PC-3 (cell line): Measurements from ENCODE around the gene TMEFF2. TPM values are rescaled to one million over a fixed set of nuclear protein-coding genes. Genes with fewer than 3 reads are reported as not detected.

Experiments
- ATAC-seq: fragments of 200-7000 bp; cut with Tn5 transposase; 2 replicates; pipeline ENCODE4 v1.9.1; 2020; ENCODE audit warnings: mild to moderate bottlenecking, moderate library complexity
- BruUV-seq: library from RNA; stranded (reverse); fragments of 400-500 nt; replicated peaks from 2 replicates; lab custom pipeline; 2021; lab: Mats Ljungman, UMichigan
- CTCF ChIA-PET: fragments of 300-600 bp; sonication (Branson Sonifier 250); formaldehyde crosslinking; loops from one replicate; lab custom pipeline; 2022; ENCODE audit warnings: antibody characterized with exemption; lab: Charles Lee
- POLR2A ChIA-PET: fragments of 300-600 bp; sonication (Branson Sonifier 250); formaldehyde crosslinking; loops from one replicate; lab custom pipeline; 2022; ENCODE audit warnings: antibody characterized with exemption; ENCODE audit not compliant: unreplicated experiment; lab: Charles Lee
- DNase-seq: peaks from one replicate; pipeline ENCODE4 v3.0.0-alpha.2; 2015
- H2AFZ ChIP-seq: fragments of 300-600 bp; sonication (generic); 2 replicates; pipeline ENCODE4 v1.6.0; 2016; ENCODE audit warnings: antibody characterized with exemption, low read length
- H3F3A ChIP-seq: fragments of 300-600 bp; sonication (generic); one replicate; pipeline ENCODE4 v1.6.0; 2017; ENCODE audit warnings: antibody characterized with exemption, low read length, control low read depth, mild to moderate bottlenecking; ENCODE audit not compliant: unreplicated experiment
- H3K27ac ChIP-seq: fragments of 300-600 bp; sonication (generic); 2 replicates; pipeline ENCODE4 v1.5.1; 2016; ENCODE audit warnings: mild to moderate bottlenecking, low read length
- H3K27me3 ChIP-seq: fragments of 300-600 bp; sonication (generic); 2 replicates; pipeline ENCODE4 v1.6.1; 2016; ENCODE audit warnings: low read length, mixed read lengths
- H3K36me3 ChIP-seq: fragments of 300-600 bp; sonication (generic); 2 replicates; pipeline ENCODE4 v1.6.1; 2016; ENCODE audit warnings: low read depth, mixed run types, low read length, mixed read lengths
- H3K4me1 ChIP-seq: fragments of 300-600 bp; sonication (generic); 2 replicates; pipeline ENCODE4 v1.5.1; 2016; ENCODE audit warnings: low read length; ENCODE audit not compliant: insufficient read depth
- H3K4me2 ChIP-seq: fragments of 300-600 bp; sonication (generic); 2 replicates; pipeline ENCODE4 v1.6.0; 2016; ENCODE audit warnings: low read length
- H3K4me3 ChIP-seq: fragments of 300-600 bp; sonication (generic); 2 replicates; pipeline ENCODE4 v1.5.1; 2016; ENCODE audit warnings: mild to moderate bottlenecking, low read length, mixed read lengths
- H3K79me2 ChIP-seq: fragments of 300-600 bp; sonication (generic); 2 replicates; pipeline ENCODE4 v1.6.1; 2017; ENCODE audit warnings: low read length, mixed read lengths
- H3K9ac ChIP-seq: fragments of 300-600 bp; sonication (generic); 2 replicates; pipeline ENCODE4 v1.6.0; 2016; ENCODE audit warnings: mild to moderate bottlenecking, low read length
- H3K9me2 ChIP-seq: fragments of 300-600 bp; sonication (generic); replicated peaks from 2 replicates; pipeline ENCODE4 v1.6.1; 2016; ENCODE audit warnings: mixed run types, low read length, mixed read lengths
- H3K9me3 ChIP-seq: fragments of 300-600 bp; sonication (generic); 2 replicates; pipeline ENCODE4 v1.6.1; 2016; ENCODE audit warnings: low read length, mixed read lengths
- H4K20me1 ChIP-seq: fragments of 300-600 bp; sonication (generic); 2 replicates; pipeline ENCODE4 v1.6.1; 2016; ENCODE audit warnings: low read length, mixed read lengths
- CTCF ChIP-seq: fragments of 300-600 bp; sonication (generic); conservative IDR thresholded peaks from 2 replicates; pipeline ENCODE4 v1.5.1; 2017; ENCODE audit warnings: antibody characterized with exemption, low read depth, mild to moderate bottlenecking, low read length
- EZH2 ChIP-seq: fragments of 300-600 bp; sonication (generic); IDR thresholded peaks from one replicate; pipeline ENCODE4 v1.6.1; 2017; ENCODE audit warnings: antibody characterized with exemption, mild to moderate bottlenecking, low read length; ENCODE audit not compliant: unreplicated experiment
- EZH2phosphoT487 ChIP-seq: fragments of 300-600 bp; sonication (generic); IDR thresholded peaks from 2 replicates; pipeline ENCODE4 v1.6.1; 2018; ENCODE audit warnings: mild to moderate bottlenecking, antibody characterized with exemption, low read length, borderline replicate concordance
- intact Hi-C: fragments of 100-400 bp; cut with micrococcal nuclease; formaldehyde crosslinking; loops from 2 replicates; pipeline ENCODE4 v1.9.0; 2023
- total RNA-seq: library from RNA; depleted of rRNA; stranded (reverse); fragments of >200 nt; gene quantifications from 2 replicates; pipeline ENCODE4 v1.2.3, GENCODE V29; 2014

TMEFF2 gene
- total RNA-seq, 1 experiment from 2014 or later, result not detected

- H3F3A ChIP-seq, result no peaks in the 10 kb centered on the region
- ChIA-PET CTCF (interaction anchor here (0.6 to 2.3 kb wide), 11 partner anchors 74 to 607 kb away, joined by 3 to 74 read pairs (median 3); no protein-coding TSS in a partner anchor), POLR2A (no interaction called here)
- no TSS peak for BruUV-seq
- H3K9me2 ChIP-seq, result no peaks in the 10 kb centered on the region
- H4K20me1 ChIP-seq, result no peaks in the 10 kb centered on the region
- TF ChIP-seq EZH2 (no peak), CTCF (no peak), EZH2phosphoT487 (no peak)
- ATAC-seq, result no peak
- H2AFZ ChIP-seq, result no peak overlapping the region
- intact Hi-C loops, result loop anchor here (1.0 to 2.0 kb wide), 3 partner anchors 292 to 607 kb away; no protein-coding TSS in a partner anchor
- DNase-seq, result no peak
- no peak overlapping the region for H3K9ac ChIP-seq
- H3K27ac ChIP-seq, result no peak overlapping the region
- H3K27me3 ChIP-seq, result no peaks in the 10 kb centered on the region
- no peaks in the 10 kb centered on the region; the same call in 1 of the 2 replicates for H3K36me3 ChIP-seq
- H3K79me2 ChIP-seq, result no peaks in the 10 kb centered on the region
- H3K4me3 ChIP-seq, result no peak overlapping the region
- H3K4me1 ChIP-seq, result peaks cover 5% of the 10 kb centered on the region; the same call in 1 of the 2 replicates
- H3K9me3 ChIP-seq, result no peaks in the 10 kb centered on the region
- H3K4me2 ChIP-seq, result 0 out of 2 replicates have a peak overlapping the region, but pooled peaks have one; percentile 18
Measured at GRCh38 chr2:192161656-192162290, 33.0 kb downstream of the TMEFF2 start.

GRCh38 chr2:192159736-192160135, 35.0 kb downstream of the TMEFF2 start:
- Histone ChIP-seq H4K20me1 (no peaks in the 10 kb centered on the region), H3F3A (no peaks in the 10 kb centered on the region), H3K4me3 (no peak overlapping the region), H2AFZ (no peak overlapping the region), H3K27ac (no peak overlapping the region), H3K4me1 (peaks cover 5% of the 10 kb centered on the region; the same call in 1 of the 2 replicates), H3K36me3 (no peaks in the 10 kb centered on the region; the same call in 1 of the 2 replicates), H3K9me2 (no peaks in the 10 kb centered on the region), H3K4me2 (no peak overlapping the region), H3K79me2 (no peaks in the 10 kb centered on the region), H3K9me3 (no peaks in the 10 kb centered on the region), H3K9ac (no peak overlapping the region), H3K27me3 (no peaks in the 10 kb centered on the region)
- BruUV-seq, result no TSS peak
- no peak for DNase-seq
- CTCF ChIA-PET, result interaction anchor here (1.1 kb wide), 1 partner anchor 348 kb away, joined by 4 read pairs; no protein-coding TSS in a partner anchor
- ATAC-seq, result no peak
- POLR2A ChIA-PET, result no interaction called here
- intact Hi-C loops, result no loop called here
- TF ChIP-seq EZH2phosphoT487 (no peak), EZH2 (no peak), CTCF (no peak)

GRCh38 chr2:192159208-192159607, 35.5 kb downstream of the TMEFF2 start:
- no TSS peak for BruUV-seq
- intact Hi-C loops, result no loop called here
- no peaks in the 10 kb centered on the region for H3K79me2 ChIP-seq
- H3K4me1 ChIP-seq, result peaks cover 5% of the 10 kb centered on the region; the same call in 1 of the 2 replicates
- no peak overlapping the region for H3K9ac ChIP-seq
- no peaks in the 10 kb centered on the region; the same call in 1 of the 2 replicates for H3K36me3 ChIP-seq
- TF ChIP-seq CTCF, result no peak
- no peak for TF ChIP-seq EZH2phosphoT487
- TF ChIP-seq EZH2, result no peak
- H3K4me3 ChIP-seq, result no peak overlapping the region
- no peaks in the 10 kb centered on the region for H3F3A ChIP-seq
- peak; percentile 19 for DNase-seq
- peak; percentile 48 for ATAC-seq
- H3K9me2 ChIP-seq, result no peaks in the 10 kb centered on the region
- H3K27ac ChIP-seq, result no peak overlapping the region
- H3K4me2 ChIP-seq, result no peak overlapping the region
- ChIA-PET POLR2A (no interaction called here), CTCF (interaction anchor here (1.1 kb wide), 1 partner anchor 347 kb away, joined by 4 read pairs; no protein-coding TSS in a partner anchor)
- H3K27me3 ChIP-seq, result no peaks in the 10 kb centered on the region
- H4K20me1 ChIP-seq, result no peaks in the 10 kb centered on the region
- no peaks in the 10 kb centered on the region for H3K9me3 ChIP-seq
- H2AFZ ChIP-seq, result no peak overlapping the region
